Panc1 (cell line): ENCODE results near the gene CCDC57. TPM values are rescaled to one million over a fixed set of nuclear protein-coding genes. Genes with fewer than 3 reads are reported as not detected.

Experiments
- ATAC-seq: fragments of 200-7000 bp; cut with Tn5 transposase; 2 replicates; pipeline ENCODE4 v1.9.1; 2020; ENCODE audit warnings: mild to moderate bottlenecking, moderate library complexity
- BruUV-seq: library from RNA; stranded (reverse); fragments of 400-500 nt; replicated peaks from 2 replicates; lab custom pipeline; 2021; lab: Mats Ljungman, UMichigan
- CTCF ChIA-PET: fragments of 300-600 bp; sonication (Branson Sonifier 250); formaldehyde crosslinking; loops from one replicate; lab custom pipeline; 2022; ENCODE audit warnings: antibody characterized with exemption; lab: Charles Lee
- POLR2A ChIA-PET: fragments of 300-600 bp; sonication (Branson Sonifier 250); formaldehyde crosslinking; loops from one replicate; lab custom pipeline; 2022; ENCODE audit warnings: antibody characterized with exemption; lab: Charles Lee
- DNase-seq: peaks from one replicate; pipeline ENCODE4 v3.0.0-alpha.2; 2010; ENCODE audit warnings: low read depth, low spot score
- H3K27ac ChIP-seq: 2 replicates; pipeline ENCODE4 v1.5.1; 2011; ENCODE audit warnings: mild to moderate bottlenecking, low read length, inconsistent platforms
- H3K27me3 ChIP-seq: fragments of 200-500 bp; sonication (Bioruptor generic); 2 replicates; pipeline ENCODE4 v1.6.0; 2014; ENCODE audit warnings: low read length, inconsistent platforms; ENCODE audit not compliant: control insufficient read depth, insufficient read depth
- H3K36me3 ChIP-seq: fragments of 200-500 bp; sonication (Bioruptor generic); 2 replicates; pipeline ENCODE4 v1.5.1; 2014; ENCODE audit warnings: inconsistent platforms, mild to moderate bottlenecking, low read length, moderate library complexity; ENCODE audit not compliant: control insufficient read depth, insufficient read depth
- H3K4me1 ChIP-seq: 2 replicates; pipeline ENCODE4 v1.5.1; 2011; ENCODE audit warnings: inconsistent platforms, mild to moderate bottlenecking, low read length, moderate library complexity; ENCODE audit not compliant: control insufficient read depth, insufficient read depth
- H3K4me3 ChIP-seq, 2 experiments: 2 replicates each; pipeline ENCODE4 v1.5.1; 2011 to 2012; ENCODE audit warnings: low read depth in 2 of 2, low read length in 2 of 2, mild to moderate bottlenecking in 2 of 2, inconsistent platforms in 1 of 2, moderate library complexity in 1 of 2
- H3K9me3 ChIP-seq: fragments of 200-500 bp; sonication (Bioruptor generic); 2 replicates; pipeline ENCODE4 v1.5.1; 2014; ENCODE audit warnings: low read depth, mild to moderate bottlenecking, inconsistent platforms, low read length, moderate library complexity; ENCODE audit not compliant: control insufficient read depth, insufficient read depth
- POLR2AphosphoS5 ChIP-seq: IDR thresholded peaks from 2 replicates; pipeline ENCODE4 v1.6.1; 2012; ENCODE audit warnings: mild to moderate bottlenecking, low read depth, low read length, moderate library complexity
- SIN3A ChIP-seq: IDR thresholded peaks from 2 replicates; pipeline ENCODE4 v1.6.1; 2012; ENCODE audit warnings: low read depth, mild to moderate bottlenecking, low read length, moderate library complexity, borderline replicate concordance; ENCODE audit not compliant: insufficient read depth
- TCF7L2 ChIP-seq: IDR thresholded peaks from 2 replicates; pipeline ENCODE4 v1.6.1; 2011; ENCODE audit warnings: mild to moderate bottlenecking, low read depth, low read length, inconsistent platforms
- in situ Hi-C: cut with HindIII; loops from 2 replicates; pipeline ENCODE4 v1.10.0; 2016; ENCODE audit warnings: low sequenced_read_pairs, low pct_unique_long_range_greater_than_20kb
- intact Hi-C: fragments of 100-400 bp; cut with micrococcal nuclease; formaldehyde crosslinking; loops from one replicate; pipeline ENCODE4 v1.10.0; 2022; ENCODE audit not compliant: unreplicated experiment
- total RNA-seq: library from RNA; stranded (reverse); gene quantifications from one replicate; pipeline ENCODE4 v1.2.1, GENCODE V29; 2021; ENCODE audit not compliant: unreplicated experiment
- TF ChIP-seq, protein P1 (sequence below), 2 experiments: IDR thresholded peaks; 2 replicates each; pipeline ENCODE4 v1.6.1; 2011 to 2012; ENCODE audit warnings: low read depth in 2 of 2, control low read depth in 1 of 2, low read length in 1 of 2, mild to moderate bottlenecking in 1 of 2, moderate library complexity in 1 of 2; ENCODE audit not compliant: insufficient read depth in 1 of 2
- TF ChIP-seq, protein P2 (sequence below): fragments of 450-650 bp; IDR thresholded peaks from 2 replicates; pipeline ENCODE4 v1.5.1; 2017; ENCODE audit warnings: mild to moderate bottlenecking

CCDC57 gene
- total RNA-seq, 1 experiment from 2014 or later = 63.6 TPM

DNA sequence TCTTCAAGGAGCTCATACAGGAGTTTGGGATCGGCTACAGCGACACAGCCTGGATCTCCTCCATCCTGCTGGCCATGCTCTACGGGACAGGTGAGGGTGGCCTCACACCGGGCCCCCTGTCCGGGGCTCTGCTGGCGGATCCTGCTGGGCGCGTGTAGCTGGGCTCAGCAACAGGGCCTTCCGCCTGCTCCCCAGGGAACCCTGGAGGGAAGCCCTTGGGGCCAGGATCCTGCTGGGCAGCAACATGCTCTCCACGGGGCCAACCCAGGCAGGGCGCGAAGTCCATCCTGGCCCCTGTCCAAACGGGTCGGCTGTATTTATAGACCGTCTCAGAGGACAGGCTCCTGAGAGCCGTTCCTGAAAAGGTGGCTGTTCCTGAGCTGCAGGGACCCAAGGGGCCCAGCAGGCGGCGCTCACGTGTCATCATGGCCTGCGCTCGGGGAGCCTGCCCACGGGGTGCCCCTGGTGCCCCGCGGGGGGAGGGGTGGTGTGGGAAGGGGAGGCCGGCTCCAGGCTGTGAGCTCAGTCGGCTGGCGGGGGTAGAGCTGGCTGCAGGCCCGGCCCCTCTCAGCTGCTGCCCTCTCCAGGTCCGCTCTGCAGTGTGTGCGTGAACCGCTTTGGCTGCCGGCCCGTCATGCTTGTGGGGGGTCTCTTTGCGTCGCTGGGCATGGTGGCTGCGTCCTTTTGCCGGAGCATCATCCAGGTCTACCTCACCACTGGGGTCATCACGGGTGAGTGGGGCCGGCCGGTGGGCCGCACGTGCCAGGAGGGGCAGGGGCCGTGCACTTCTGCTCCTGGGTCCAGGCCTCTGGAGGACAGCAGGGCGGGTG is 23.7 kb upstream of the CCDC57 start:
- ATAC-seq (peak; percentile 2; the same call in 1 of the 2 replicates), DNase-seq (no peak)
- TF ChIP-seq, protein P1, sequence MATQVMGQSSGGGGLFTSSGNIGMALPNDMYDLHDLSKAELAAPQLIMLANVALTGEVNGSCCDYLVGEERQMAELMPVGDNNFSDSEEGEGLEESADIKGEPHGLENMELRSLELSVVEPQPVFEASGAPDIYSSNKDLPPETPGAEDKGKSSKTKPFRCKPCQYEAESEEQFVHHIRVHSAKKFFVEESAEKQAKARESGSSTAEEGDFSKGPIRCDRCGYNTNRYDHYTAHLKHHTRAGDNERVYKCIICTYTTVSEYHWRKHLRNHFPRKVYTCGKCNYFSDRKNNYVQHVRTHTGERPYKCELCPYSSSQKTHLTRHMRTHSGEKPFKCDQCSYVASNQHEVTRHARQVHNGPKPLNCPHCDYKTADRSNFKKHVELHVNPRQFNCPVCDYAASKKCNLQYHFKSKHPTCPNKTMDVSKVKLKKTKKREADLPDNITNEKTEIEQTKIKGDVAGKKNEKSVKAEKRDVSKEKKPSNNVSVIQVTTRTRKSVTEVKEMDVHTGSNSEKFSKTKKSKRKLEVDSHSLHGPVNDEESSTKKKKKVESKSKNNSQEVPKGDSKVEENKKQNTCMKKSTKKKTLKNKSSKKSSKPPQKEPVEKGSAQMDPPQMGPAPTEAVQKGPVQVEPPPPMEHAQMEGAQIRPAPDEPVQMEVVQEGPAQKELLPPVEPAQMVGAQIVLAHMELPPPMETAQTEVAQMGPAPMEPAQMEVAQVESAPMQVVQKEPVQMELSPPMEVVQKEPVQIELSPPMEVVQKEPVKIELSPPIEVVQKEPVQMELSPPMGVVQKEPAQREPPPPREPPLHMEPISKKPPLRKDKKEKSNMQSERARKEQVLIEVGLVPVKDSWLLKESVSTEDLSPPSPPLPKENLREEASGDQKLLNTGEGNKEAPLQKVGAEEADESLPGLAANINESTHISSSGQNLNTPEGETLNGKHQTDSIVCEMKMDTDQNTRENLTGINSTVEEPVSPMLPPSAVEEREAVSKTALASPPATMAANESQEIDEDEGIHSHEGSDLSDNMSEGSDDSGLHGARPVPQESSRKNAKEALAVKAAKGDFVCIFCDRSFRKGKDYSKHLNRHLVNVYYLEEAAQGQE (IDR thresholded peaks at IDR 0.05; ENCODE audit: insufficient read depth in 1 of 2, low read depth in 2 of 2, low read length in 1 of 2) = peak in 1 of 2 experiments; percentile 12; a peak in 1 of 4 replicates
- TF ChIP-seq, protein P2, sequence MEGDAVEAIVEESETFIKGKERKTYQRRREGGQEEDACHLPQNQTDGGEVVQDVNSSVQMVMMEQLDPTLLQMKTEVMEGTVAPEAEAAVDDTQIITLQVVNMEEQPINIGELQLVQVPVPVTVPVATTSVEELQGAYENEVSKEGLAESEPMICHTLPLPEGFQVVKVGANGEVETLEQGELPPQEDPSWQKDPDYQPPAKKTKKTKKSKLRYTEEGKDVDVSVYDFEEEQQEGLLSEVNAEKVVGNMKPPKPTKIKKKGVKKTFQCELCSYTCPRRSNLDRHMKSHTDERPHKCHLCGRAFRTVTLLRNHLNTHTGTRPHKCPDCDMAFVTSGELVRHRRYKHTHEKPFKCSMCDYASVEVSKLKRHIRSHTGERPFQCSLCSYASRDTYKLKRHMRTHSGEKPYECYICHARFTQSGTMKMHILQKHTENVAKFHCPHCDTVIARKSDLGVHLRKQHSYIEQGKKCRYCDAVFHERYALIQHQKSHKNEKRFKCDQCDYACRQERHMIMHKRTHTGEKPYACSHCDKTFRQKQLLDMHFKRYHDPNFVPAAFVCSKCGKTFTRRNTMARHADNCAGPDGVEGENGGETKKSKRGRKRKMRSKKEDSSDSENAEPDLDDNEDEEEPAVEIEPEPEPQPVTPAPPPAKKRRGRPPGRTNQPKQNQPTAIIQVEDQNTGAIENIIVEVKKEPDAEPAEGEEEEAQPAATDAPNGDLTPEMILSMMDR = peak; percentile 98
- no peak for TF ChIP-seq SIN3A
- TF ChIP-seq TCF7L2 = no peak
- peak; percentile 65; the same call in 1 of the 2 replicates for TF ChIP-seq POLR2AphosphoS5
- in situ Hi-C loops = no loop called here
- H3K4me3 ChIP-seq = no peak overlapping the region; a peak in 1 of 4 replicates
- peak overlapping the region; percentile 94 for H3K27ac ChIP-seq
- no peaks in the 10 kb centered on the region for H3K9me3 ChIP-seq
- no peaks in the 10 kb centered on the region for H3K27me3 ChIP-seq
- H3K4me1 ChIP-seq = peaks cover 94% of the 10 kb centered on the region
- CTCF ChIA-PET = interaction anchor here (1.1 kb wide), 1 partner anchor 29 kb away, joined by 4 read pairs; no protein-coding TSS in a partner anchor
- H3K36me3 ChIP-seq = peaks cover 2% of the 10 kb centered on the region
- intact Hi-C loops = loop anchor here (10.0 kb wide), 1 partner anchor 132 kb away; no protein-coding TSS in a partner anchor
- BruUV-seq = no TSS peak
- POLR2A ChIA-PET = interaction anchor here (0.5 to 0.6 kb wide), 2 partner anchors 31 to 252 kb away, joined by 4 to 7 read pairs; no protein-coding TSS in a partner anchor

DNA sequence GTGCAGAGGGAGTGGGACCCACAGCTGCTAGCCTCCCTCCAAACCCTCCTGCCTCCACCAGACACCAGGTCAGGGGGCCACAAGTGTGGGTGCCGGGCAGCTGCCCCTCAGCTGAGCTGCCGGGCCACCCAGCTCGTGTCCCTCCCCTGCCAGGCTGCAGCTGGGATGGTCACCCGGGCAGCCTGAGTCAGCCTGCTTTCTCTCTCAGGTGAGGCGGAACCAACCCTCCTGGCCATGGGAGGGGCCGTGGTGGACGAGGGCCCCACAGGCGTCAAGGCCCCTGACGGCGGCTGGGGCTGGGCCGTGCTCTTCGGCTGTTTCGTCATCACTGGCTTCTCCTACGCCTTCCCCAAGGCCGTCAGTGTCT is 23.1 kb upstream of the CCDC57 start:
- ATAC-seq (no peak), DNase-seq (no peak)
- in situ Hi-C loops = no loop called here
- Histone ChIP-seq H3K4me3 (no peak overlapping the region; a peak in 1 of 4 replicates), H3K27me3 (no peaks in the 10 kb centered on the region), H3K4me1 (peaks cover 88% of the 10 kb centered on the region), H3K9me3 (no peaks in the 10 kb centered on the region), H3K27ac (peak overlapping the region; percentile 94), H3K36me3 (peaks cover 2% of the 10 kb centered on the region)
- CTCF ChIA-PET = interaction anchor here (1.1 kb wide), 1 partner anchor 29 kb away, joined by 4 read pairs; no protein-coding TSS in a partner anchor
- TF ChIP-seq SIN3A (no peak), POLR2AphosphoS5 (peak; percentile 14; the same call in 1 of the 2 replicates)
- BruUV-seq = no TSS peak
- intact Hi-C loops = loop anchor here (10.0 kb wide), 1 partner anchor 131 kb away; no protein-coding TSS in a partner anchor
- POLR2A ChIA-PET = interaction anchor here (0.5 kb wide), 2 partner anchors 29 to 252 kb away, joined by 4 to 5 read pairs; no protein-coding TSS in a partner anchor
